Loucy (cell line): ENCODE results near the gene SMG6.

Source experiments
- CTCF ChIP-seq: fragments of 200-600 bp; sonication (generic); conservative IDR thresholded peaks from 2 replicates; pipeline ENCODE4 v1.5.1; 2014; ENCODE audit warnings: mild to moderate bottlenecking, antibody characterized with exemption, low read length
- EZH2phosphoT487 ChIP-seq: fragments of 200-600 bp; IDR thresholded peaks from 2 replicates; pipeline ENCODE4 v1.6.1; 2018; ENCODE audit warnings: antibody characterized with exemption, mild to moderate bottlenecking, moderate library complexity, borderline replicate concordance

DNA sequence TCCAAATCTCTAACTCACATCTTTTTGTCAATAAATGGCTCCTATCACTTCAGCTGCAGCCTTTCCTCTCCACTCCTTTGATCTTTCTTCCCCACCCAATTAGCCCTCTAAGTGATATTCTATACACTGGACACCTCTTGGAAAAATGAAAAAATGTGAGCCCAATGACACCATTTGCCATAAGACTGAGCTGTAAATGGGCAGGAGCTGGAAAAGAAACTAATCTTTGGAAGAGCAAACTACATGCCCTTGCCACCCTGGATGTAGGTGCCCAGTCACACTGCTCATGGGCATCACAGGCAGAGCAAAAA lies 80.0 kb downstream of the SMG6 start:
- TF ChIP-seq CTCF, result no peak
- TF ChIP-seq EZH2phosphoT487, result no peak
